AG09319 (cell line): ENCODE results near the gene XRN1.
"Not testable (repeated sequence)": the region's sequence is repeated elsewhere in the genome, so short reads cannot be mapped to it uniquely, and the experiment has no call there.

Experiments
- DNase-seq: peaks from one replicate; pipeline ENCODE4 v3.0.0-alpha.2; 2010; ENCODE audit warnings: low read depth; ENCODE audit errors: extremely low read depth
- CTCF ChIP-seq: IDR thresholded peaks from 2 replicates; pipeline ENCODE4 v1.5.1; 2011; ENCODE audit warnings: low read depth, mild to moderate bottlenecking, inconsistent platforms, low read length, moderate library complexity

The XRN1 gene

GRCh38 chr3:142433110-142433509 lies 14.7 kb downstream of the XRN1 start:
- no peak for TF ChIP-seq CTCF
- DNase-seq = no peak

- no peak for TF ChIP-seq CTCF
- no peak for DNase-seq
Observed at GRCh38 chr3:142429582-142429981, 18.3 kb downstream of the XRN1 start.

GRCh38 chr3:142424754-142425153 lies 23.1 kb downstream of the XRN1 start:
- no peak for DNase-seq
- TF ChIP-seq CTCF = no peak

DNA sequence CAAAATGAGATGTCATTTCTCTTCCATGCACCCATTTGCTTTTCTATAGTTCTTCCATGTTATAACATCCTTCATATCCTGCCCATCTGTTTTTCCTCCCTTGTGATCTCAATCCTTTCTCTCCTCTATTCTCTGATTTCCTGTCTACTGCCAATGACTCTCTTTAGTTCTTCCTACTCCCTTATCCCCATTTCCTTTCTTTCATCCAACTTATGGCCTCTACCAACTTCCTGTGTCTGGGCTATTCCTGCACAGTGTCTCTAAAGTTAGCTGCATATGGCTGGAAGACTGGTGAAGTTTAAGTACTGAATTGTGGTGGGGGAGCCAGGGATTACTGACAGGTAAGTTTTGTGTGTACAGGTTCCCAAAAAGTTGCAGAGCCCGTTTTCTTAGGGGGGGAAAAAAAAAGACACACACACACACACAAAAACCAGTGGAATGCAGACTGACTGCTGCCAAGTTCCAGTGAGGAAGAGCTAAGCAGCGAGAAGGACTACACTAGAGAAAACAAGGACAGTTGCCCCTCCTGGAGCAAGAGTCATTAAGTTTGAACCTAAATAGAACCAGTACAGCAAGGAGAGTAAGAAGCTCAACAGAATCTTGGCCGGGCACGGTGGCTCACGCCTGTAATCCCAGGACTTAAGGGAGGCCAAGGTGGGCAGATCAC lies 28.8 kb downstream of the XRN1 start:
- TF ChIP-seq CTCF = no peak
- DNase-seq = no peak

DNA sequence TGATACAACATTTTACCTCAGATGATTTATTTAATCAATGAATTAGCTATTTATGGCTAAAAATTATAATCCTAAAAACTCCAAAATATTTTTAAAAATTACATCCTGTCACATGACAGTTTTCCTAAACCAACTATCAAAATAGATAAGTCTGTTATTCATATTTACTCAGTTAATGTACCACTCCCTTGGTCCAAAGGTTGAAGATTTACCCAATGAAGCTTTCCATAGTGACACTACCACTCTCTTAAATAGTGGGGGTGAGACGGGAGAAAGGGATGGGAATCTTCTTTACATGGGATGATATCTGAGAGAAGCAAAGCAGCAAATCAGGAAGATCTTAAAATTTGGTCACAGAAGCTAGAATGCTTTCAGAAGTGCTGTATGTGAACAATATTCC lies 30.5 kb downstream of the XRN1 start:
- no peak for DNase-seq
- TF ChIP-seq CTCF = no peak

DNA sequence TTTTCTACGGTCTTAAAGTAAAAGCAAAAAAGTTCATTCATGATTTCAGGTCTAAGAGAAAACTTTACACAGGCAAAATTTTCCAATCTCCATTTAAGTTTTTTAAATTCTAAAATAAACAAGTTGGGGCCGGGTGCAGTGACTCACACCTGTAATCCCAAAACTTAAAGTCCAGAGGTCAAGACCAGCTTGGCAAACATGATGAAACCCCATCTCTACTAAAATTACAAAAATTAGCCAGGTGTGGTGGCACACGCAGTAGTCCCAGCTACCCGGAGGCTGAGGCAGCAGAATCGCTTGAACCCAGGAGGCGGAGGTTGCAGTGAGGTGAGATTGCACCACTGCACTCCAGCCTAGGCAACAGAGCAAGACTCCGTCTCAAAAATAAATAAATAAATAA lies 47.3 kb downstream of the XRN1 start:
- not testable (repeated sequence) for DNase-seq

DNA sequence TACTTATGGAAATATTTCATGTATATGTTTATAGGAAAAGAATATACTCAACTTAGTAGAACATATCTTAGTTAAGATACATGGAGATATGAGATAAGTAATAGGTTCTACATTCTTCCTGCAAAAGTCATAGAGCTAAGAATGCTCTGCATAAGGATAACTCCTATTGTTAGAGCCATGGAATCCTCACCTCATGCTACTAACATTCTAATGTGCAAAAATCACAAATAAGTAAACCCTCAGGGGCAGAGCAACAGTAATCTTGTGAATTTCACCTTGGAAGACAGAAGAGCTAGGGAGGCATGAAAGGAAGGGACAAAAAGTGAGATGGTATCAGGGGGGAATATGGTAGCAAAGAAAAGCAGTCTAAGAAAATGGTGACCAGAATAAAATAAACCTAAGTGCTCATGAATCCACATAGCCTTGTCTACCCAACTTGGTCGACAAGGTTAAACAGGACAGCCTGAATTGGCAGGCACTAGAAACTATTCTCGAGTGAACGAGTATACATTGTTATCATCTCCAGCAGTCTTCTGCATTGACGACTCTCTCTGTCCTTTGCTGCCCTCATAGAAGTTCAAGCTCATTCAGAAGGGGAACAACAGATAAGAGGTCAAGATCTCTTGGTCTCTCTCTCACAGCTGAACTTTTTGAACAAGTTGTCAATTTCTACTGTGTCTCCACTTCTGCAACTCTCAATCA lies 52.8 kb downstream of the XRN1 start:
- DNase-seq = no peak
- no peak for TF ChIP-seq CTCF

DNA sequence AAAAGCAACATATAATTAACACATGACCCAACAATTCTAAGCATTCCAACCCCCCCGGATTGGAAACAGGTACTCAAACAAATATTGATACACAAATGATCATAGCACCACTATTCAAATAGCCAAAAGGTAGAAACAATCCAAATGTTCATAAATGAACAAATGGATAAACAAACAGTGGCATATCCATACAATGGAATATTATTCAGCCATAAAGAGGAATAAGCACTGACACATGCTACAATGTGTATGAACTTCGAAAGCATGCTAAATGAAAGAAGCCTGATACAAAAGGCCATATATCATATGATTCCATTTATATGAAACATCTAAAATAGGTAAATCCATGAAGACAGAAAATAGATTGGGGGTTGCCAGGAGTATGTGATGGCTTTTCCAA lies 62.8 kb downstream of the XRN1 start:
- no peak for TF ChIP-seq CTCF
- DNase-seq = no peak
